Activated CD4-positive, CD25-positive, alpha-beta regulatory T cell (primary cell): ENCODE results near the gene CLDN10.
"Not testable (repeated sequence)": the region's sequence is repeated elsewhere in the genome, so short reads cannot be mapped to it uniquely, and the experiment has no call there.

Experiments
- DNase-seq, 4 experiments: peaks; one replicate each; lab custom pipeline; 2025; lab: John Stamatoyannopoulos, UW

The CLDN10 gene

DNA sequence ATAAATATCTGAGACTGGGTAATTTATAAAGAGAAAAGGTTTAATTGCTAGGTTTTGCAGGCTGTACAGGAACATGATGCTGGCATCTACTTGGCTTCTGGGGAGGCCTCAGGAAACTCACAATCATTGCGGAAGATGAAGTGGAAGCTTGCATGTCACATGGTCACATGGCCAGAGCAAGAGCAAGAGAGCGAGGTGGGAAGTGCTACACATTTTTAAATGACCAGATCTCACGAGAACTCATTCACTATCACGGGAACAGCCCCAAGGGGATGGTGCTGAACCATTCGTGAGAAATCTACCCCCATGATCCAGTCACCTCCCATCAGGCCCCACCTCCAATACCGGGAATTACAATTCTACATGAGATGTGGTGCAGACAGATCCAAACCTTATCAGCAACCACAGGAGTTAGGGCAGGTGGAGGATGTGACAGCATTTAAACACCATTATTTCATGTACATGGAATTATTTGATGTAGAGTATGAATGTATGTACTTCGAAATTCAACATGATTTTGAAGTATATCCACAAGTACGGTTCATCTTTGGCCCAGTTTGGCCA is 10.5 kb upstream of the CLDN10 start:
- DNase-seq = no peak

- DNase-seq = no peak
Observed at GRCh38 chr13:95544293-95544692, 8.2 kb upstream of the CLDN10 start.

DNA sequence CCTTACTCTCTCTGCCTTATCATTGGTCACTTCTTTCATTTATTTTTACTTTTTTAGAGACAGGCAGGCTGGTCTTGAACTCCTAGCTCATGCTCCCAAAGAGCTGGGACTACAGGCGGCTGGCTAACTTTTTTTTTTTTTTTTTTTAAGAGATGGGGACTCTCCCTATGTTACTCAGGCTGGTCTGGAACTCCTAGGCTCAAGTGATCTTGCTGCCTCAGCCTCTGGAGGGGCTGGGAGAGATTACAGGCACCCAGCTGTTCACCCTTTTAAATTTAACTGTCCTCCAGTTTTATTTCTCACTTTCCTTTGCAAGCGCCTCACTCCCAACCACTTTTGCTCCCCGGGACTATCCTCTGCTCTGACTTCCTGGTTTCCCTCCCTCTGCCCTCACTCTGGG is 5.6 kb upstream of the CLDN10 start:
- DNase-seq = no peak

DNA sequence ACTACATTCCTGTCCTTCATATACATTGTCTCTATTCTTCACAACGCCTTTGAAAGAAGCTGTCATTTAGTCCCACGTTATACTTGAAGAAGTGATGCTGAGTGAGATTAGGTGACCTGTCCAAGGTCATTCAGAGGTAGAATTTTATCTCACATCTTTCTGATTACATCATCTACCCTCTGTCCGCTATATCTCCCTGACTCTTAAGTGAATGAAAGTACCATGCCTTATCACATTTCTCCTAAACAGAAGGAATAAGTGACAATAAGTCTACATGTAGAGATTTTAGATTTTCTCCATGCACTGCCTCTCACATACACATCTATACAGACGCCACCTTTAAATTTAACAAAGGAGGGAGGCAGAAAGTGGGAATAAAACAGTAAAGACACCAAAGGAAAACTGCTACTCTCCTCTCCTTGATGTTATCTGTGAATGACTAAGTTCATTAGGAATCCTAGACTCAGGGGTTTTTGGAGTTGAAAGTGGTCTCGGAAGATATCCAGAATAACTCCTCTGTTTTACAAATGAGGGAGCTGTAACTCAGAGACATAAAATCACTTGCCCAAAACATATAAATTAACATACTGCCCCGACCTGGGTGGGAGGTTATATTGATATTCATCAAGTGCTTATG is 4.9 kb upstream of the CLDN10 start:
- DNase-seq = no peak

DNA sequence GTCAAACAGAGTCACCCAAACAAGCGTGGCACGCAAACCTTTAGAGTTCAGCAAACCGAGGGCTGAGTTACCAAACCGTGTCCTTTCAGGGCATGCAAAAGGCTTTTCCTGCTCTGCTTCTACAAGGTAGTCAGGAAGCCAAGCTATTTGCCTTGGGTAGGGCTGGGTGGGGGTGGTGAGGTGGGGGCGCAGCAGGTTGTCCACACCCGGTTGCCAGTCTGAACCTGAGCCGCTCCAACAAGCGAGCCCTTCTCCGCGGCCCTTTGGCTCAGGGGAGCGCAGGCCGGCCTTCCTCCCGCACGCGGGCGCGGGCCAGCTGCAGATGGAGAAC is 347 bp upstream of the CLDN10 start:
- DNase-seq = no peak

GRCh38 chr13:95553581-95554385 is 1.3 kb downstream of the CLDN10 start:
- no peak for DNase-seq

- DNase-seq = no peak
Observed at GRCh38 chr13:95557013-95557412, 4.5 kb downstream of the CLDN10 start.

- no peak for DNase-seq
Observed at GRCh38 chr13:95559100-95559499, 6.6 kb downstream of the CLDN10 start.

DNA sequence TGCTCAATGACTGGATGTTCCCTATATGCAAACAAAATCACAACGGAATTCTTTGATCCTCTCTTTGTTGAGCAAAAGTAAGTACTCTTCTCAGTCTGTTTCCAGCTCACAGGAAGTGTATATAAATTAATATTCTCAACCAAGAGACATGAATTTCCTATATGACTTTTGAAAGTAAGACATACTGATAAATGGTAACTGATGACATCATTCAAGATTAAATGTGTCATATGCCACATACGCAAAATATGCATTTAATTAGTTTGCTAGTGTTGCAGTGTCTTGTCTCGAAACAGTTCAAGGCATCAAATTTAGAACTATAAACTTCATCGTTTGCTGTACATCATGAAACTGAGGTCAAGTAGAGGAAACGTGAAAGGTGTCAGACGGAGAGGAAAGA is 7.9 kb downstream of the CLDN10 start:
- no peak for DNase-seq

DNA sequence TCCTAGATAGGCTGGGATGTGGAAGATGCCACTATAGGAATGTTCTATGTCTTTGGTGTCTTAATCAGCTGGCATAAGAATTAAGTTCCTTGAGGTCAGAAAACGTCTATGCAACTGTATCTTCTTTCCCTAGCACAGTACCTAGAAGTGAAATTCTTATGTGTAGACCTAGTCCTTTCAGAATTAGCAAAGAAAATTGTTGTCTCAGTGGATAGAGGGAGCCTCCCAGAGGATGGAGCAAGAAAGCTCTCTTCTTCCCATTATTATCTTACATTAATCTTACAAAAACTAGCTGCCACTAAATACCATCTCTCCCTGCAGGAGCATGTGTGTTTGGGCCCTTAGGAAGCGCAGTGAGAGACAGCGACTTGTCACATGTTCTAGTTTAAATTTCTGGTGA is 11.6 kb downstream of the CLDN10 start:
- DNase-seq = no peak

DNA sequence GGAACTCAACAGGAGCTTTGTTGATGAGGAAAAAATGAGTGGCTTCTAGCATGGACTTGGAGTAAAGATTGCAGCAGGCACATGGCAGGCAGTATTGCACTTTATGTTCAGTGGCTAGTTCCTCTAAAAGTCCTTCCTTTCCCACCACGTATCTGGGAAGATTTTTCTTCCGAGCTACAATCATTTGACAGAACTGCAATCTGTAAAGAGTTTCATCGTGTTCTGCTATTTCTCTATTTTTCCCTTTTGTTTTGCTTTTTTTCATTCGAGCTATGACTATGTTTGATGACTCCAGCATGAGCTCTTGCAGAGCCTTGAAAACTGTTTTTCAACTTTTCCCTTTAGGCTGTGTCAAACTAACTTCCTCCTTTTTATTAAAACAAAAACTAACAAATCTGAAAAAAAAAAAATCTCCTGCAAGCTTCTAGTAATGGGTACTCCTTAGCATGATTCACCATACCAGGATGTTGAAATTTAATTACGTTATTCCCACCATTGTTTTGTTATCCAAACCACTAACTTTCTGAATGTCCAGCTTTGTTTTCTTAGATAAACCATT is 12.3 kb downstream of the CLDN10 start:
- DNase-seq = no peak

- not testable (repeated sequence) for DNase-seq
Observed at GRCh38 chr13:95565758-95566157, 13.2 kb downstream of the CLDN10 start.

DNA sequence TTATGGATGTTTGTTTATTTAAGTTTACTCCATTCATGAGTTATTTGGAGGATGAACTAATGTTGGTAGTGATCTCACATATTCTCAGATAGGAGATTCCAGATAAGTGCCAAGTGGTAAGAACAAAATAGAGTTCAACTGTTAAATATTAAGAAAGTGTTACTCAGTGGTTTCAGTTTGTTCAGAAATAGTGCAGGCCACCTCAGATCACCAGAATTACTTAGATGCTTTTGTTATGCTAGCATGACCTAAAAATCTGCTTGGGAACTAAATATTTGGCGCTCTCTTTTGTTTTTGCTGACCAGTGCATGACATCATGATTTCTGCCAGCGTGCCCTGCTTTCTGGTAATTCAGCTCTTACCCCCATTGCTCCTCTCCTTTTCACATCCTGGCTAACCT is 15.6 kb downstream of the CLDN10 start:
- no peak for DNase-seq

DNA sequence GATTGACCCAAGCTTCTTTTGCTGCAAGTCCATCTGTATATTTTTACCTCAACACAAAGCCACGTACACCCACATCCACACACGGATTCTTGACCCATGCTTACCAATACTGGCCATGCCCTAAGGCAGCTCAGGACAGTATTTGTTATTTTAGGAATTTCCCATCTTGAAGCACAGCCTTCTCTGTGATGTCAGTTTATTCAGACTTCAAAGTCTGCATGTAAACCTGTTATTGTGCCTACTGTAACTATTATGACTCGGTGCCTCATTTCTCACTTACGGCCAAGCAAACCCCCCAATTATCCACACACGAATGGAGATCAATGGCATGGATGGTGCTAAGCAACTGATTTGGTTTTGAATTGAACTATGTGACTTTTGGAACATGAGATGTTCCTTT is 17.5 kb downstream of the CLDN10 start:
- no peak for DNase-seq

DNA sequence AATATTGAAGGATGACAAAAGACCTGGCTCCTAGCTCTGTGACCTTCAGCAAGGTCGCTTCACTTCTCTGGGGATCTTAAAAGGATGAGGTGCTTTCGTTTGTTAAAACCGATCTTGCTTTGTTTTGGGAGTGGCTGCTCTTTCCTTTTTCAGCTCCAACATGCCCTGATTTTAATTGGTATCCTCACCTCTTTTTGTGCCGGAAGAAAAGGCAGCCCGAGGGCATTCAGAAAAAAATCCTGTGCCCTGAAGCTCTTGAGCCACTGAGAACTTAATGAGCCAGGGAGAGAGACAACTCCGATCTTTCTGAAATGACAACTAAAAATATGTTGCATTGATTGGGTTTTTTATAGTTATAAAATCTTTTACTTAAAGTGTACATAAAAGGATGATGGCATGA is 19.4 kb downstream of the CLDN10 start:
- DNase-seq = no peak

- DNase-seq = no peak
Observed at GRCh38 chr13:95573221-95573620, 20.7 kb downstream of the CLDN10 start.

DNA sequence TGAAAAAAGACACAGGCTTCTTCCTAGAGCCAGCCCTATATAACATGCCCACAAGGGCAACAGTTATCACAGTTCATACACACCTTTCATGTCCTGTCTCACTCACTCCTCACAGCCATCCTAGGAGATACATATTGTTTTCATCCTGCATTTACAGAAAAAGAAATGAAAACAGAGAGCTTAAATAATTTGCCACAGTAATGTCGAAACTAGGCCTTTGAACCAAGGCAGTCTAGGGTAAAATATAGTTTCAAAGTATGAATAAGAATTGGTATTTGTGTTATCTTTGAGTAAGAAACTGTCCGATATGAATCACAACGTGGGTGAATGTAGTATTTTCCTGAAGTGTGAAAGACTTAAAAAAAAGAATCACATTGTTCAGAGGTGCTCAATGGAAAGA is 26.8 kb downstream of the CLDN10 start:
- DNase-seq = no peak

DNA sequence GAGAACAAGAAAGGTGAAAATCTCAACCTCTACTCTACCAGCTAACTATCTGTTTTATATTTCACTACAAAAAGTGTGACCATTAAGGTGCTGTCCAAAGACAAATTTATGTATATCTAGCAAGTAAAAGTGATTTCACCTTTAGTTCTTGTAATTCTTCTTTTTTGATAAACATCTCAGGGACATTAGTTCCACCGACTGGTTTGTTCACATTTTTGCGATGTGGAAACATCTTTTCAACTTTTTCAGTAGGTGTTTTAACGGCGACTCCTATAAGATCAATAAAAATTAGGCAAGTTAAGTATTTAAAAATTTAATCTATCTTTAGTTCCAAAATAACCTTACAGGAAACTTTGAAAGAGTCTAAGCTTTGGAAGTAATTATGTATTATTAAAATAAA is 33.3 kb downstream of the CLDN10 start:
- DNase-seq = no peak

- no peak for DNase-seq
Observed at GRCh38 chr13:95588134-95588533, 35.6 kb downstream of the CLDN10 start.

DNA sequence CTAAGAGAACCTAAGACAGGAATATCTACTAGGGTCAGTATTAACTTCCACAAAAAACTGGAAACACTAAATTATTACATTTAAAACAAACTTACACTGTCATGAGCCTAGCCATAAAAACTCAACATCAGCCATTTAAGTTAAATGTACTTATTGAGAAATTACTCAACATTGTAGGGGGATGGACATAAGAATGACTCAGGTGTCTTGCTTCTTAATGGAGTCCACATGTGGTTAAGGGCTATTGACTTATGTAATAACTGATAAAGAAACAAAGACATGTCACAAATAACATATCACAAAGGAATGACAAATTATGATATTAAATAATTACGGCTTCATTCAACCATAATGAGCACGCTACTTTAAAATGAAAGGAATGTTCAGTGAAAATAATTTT is 36.2 kb downstream of the CLDN10 start:
- no peak for DNase-seq

DNA sequence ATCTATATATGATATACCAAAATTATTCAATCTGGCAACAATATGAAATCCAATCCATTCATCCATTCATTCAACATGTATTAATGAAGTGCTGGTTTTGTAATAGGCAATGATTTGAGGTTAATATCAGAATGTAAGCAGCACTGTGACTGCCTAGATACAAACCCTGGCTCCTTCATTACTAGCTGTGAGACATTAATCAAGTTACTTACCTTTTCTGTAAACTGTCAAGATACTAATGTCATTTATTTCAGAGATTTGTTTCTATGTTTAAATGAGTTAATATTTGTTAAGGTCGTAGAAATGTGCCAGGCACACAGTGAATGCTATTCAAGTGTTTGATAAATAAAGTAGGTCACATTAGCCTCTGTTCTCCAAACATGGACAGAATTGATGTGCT is 40.9 kb downstream of the CLDN10 start:
- no peak for DNase-seq

GRCh38 chr13:95596701-95597100 is 44.2 kb downstream of the CLDN10 start:
- DNase-seq = no peak

DNA sequence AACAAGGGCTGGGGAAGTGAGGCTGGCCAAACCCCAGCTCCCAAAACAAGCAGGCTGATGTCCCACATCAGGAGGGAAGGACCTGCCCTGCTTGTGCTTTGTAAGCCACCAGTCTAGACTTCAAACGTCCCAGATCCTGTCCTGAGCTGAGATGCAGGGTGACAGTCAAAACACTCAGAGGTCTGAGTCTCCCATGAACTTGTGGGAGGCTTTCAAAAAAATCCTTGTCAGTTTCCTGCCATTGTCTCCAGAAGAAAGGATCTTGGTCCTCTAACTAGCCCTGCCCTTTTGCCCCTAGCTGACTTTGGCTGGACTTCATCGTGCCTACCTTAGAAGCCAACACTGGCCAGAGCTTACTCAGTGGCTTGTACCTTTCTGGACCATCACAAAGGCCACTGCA is 48.7 kb downstream of the CLDN10 start:
- DNase-seq = no peak
